Stimulated activated CD4-positive, alpha-beta T cell treated with anti-CD3 and anti-CD28 coated beads, Interleukin-15, amount 100 ng/mL, for 24 hours (primary cell): ENCODE results near the gene AHRR.

Experiments
- DNase-seq: peaks from one replicate; pipeline ENCODE4 v3.0.0-alpha.2; 2020

Gene AHRR

GRCh38 chr5:446066-446882, 124.8 kb downstream of the AHRR start:
- DNase-seq: no peak

- no peak for DNase-seq
These were observed 125.4 kb downstream of the AHRR start for GRCh38 chr5:446883-447263.

- DNase-seq: no peak
These were observed 126.0 kb downstream of the AHRR start for GRCh38 chr5:447501-447900.

- DNase-seq: no peak
These were observed 126.7 kb downstream of the AHRR start for GRCh38 chr5:448061-448765.

- no peak for DNase-seq
These were observed 127.2 kb downstream of the AHRR start for GRCh38 chr5:448766-449090.

- no peak for DNase-seq
These were observed 127.6 kb downstream of the AHRR start for GRCh38 chr5:449151-449550.

GRCh38 chr5:451587-452458, 130.3 kb downstream of the AHRR start:
- DNase-seq: no peak

GRCh38 chr5:452978-453710, 131.6 kb downstream of the AHRR start:
- DNase-seq: no peak

GRCh38 chr5:453725-454481, 132.4 kb downstream of the AHRR start:
- no peak for DNase-seq

GRCh38 chr5:454936-455335, 133.4 kb downstream of the AHRR start:
- DNase-seq: no peak

GRCh38 chr5:455806-456205, 134.3 kb downstream of the AHRR start:
- DNase-seq: no peak

- no peak for DNase-seq
These were observed 135.1 kb downstream of the AHRR start for GRCh38 chr5:456351-457194.

- DNase-seq: no peak
These were observed 135.9 kb downstream of the AHRR start for GRCh38 chr5:457195-457961.

GRCh38 chr5:458547-459353, 137.2 kb downstream of the AHRR start:
- DNase-seq: peak; percentile 84

GRCh38 chr5:459562-460272, 138.2 kb downstream of the AHRR start:
- no peak for DNase-seq

GRCh38 chr5:460273-460625, 138.7 kb downstream of the AHRR start:
- no peak for DNase-seq

GRCh38 chr5:462051-462481, 140.6 kb downstream of the AHRR start:
- DNase-seq: no peak

GRCh38 chr5:463301-463700, 141.8 kb downstream of the AHRR start:
- DNase-seq: no peak

GRCh38 chr5:463952-464351, 142.4 kb downstream of the AHRR start:
- DNase-seq: peak; percentile 78
